ES-I3 (cell line): ENCODE results near the gene HS3ST4.

Experiments
- H3K36me3 ChIP-seq: 2 replicates; pipeline ENCODE4 v1.6.1; 2013; ENCODE audit warnings: mild to moderate bottlenecking, low read length, control low read depth, moderate library complexity; ENCODE audit not compliant: insufficient read depth
- H3K4me1 ChIP-seq: 2 replicates; pipeline ENCODE4 v1.6.1; 2013; ENCODE audit warnings: mild to moderate bottlenecking, control low read depth, low read length; ENCODE audit not compliant: insufficient read depth
- H3K9ac ChIP-seq: 2 replicates; pipeline ENCODE4 v1.6.1; 2013; ENCODE audit warnings: low read depth, mild to moderate bottlenecking, low read length, moderate library complexity
- H3K9me3 ChIP-seq: 2 replicates; pipeline ENCODE4 v1.6.1; 2013; ENCODE audit warnings: mild to moderate bottlenecking, low read length, moderate library complexity; ENCODE audit not compliant: control insufficient read depth, insufficient read depth

HS3ST4 gene

DNA sequence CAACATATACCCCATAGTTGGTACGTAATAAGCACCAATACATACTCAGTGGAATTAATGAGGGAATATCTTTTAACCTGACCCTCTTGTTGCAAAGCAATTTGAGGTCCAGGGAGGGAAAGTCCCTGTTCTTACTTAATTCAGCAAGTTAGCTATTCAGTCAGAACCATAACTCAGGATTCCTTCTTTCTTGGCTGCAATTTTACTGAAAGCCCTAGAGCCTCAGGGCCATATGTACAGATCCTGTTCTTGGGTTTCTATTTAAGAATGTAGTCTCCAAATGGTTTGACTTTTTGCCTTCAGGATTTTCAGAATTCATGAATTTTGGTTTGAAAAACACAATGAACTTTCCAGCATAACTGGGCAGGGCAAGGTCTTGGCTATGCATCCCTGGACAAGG is 436.5 kb downstream of the HS3ST4 start:
- 0 out of 2 replicates have a peak, but pooled peaks cover 3% of the 10 kb centered on the region for H3K4me1 ChIP-seq
- no peaks in the 10 kb centered on the region for H3K9me3 ChIP-seq
- H3K9ac ChIP-seq, result no peak overlapping the region
- H3K36me3 ChIP-seq, result no peaks in the 10 kb centered on the region

GRCh38 chr16:26129997-26130396 is 438.2 kb downstream of the HS3ST4 start:
- Histone ChIP-seq H3K9me3 (no peaks in the 10 kb centered on the region), H3K9ac (no peak overlapping the region), H3K36me3 (no peaks in the 10 kb centered on the region), H3K4me1 (peaks cover 12% of the 10 kb centered on the region; the same call in 1 of the 2 replicates)

- Histone ChIP-seq H3K36me3 (no peaks in the 10 kb centered on the region), H3K9ac (no peak overlapping the region), H3K9me3 (no peaks in the 10 kb centered on the region), H3K4me1 (peaks cover 12% of the 10 kb centered on the region; the same call in 1 of the 2 replicates)
These were observed 441.8 kb downstream of the HS3ST4 start for GRCh38 chr16:26133416-26134093.

- no peaks in the 10 kb centered on the region for H3K9me3 ChIP-seq
- H3K9ac ChIP-seq, result no peak overlapping the region
- no peaks in the 10 kb centered on the region for H3K36me3 ChIP-seq
- peaks cover 12% of the 10 kb centered on the region; the same call in 1 of the 2 replicates for H3K4me1 ChIP-seq
These were observed 442.8 kb downstream of the HS3ST4 start for GRCh38 chr16:26134588-26134987.

- Histone ChIP-seq H3K4me1 (peaks cover 16% of the 10 kb centered on the region; the same call in 1 of the 2 replicates), H3K9ac (no peak overlapping the region), H3K9me3 (no peaks in the 10 kb centered on the region), H3K36me3 (no peaks in the 10 kb centered on the region)
These were observed 446.2 kb downstream of the HS3ST4 start for GRCh38 chr16:26137956-26138355.

- Histone ChIP-seq H3K9ac (no peak overlapping the region), H3K36me3 (no peaks in the 10 kb centered on the region), H3K9me3 (no peaks in the 10 kb centered on the region), H3K4me1 (peaks cover 11% of the 10 kb centered on the region; the same call in 1 of the 2 replicates)
These were observed 447.3 kb downstream of the HS3ST4 start for GRCh38 chr16:26139091-26139490.

DNA sequence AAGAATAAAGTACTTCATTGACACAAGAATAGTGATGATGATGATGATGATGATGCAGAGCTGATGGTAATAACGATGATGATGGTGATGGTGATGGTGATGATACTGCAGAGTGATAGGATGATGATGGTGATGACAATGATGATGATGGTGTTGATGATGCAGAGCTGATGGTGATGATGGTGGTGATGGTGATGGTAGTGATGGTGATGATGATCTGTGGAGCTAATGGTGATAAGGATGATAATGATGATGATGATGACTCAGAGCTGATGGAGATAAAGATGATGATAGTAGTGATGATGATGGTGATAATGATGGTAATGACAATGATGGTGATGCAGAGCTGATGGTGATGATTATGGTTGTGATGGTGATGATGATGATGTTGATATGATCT is 448.1 kb downstream of the HS3ST4 start:
- Histone ChIP-seq H3K9ac (no peak overlapping the region), H3K36me3 (no peaks in the 10 kb centered on the region), H3K4me1 (peaks cover 6% of the 10 kb centered on the region; the same call in 1 of the 2 replicates), H3K9me3 (no peaks in the 10 kb centered on the region)

- no peak overlapping the region for H3K9ac ChIP-seq
- no peaks in the 10 kb centered on the region for H3K9me3 ChIP-seq
- H3K36me3 ChIP-seq, result no peaks in the 10 kb centered on the region
- H3K4me1 ChIP-seq, result no peaks in the 10 kb centered on the region; the same call in 1 of the 2 replicates
These were observed 457.8 kb downstream of the HS3ST4 start for GRCh38 chr16:26149364-26150190.

GRCh38 chr16:26155221-26155620 is 463.5 kb downstream of the HS3ST4 start:
- H3K4me1 ChIP-seq, result no peaks in the 10 kb centered on the region
- H3K9me3 ChIP-seq, result no peaks in the 10 kb centered on the region
- no peaks in the 10 kb centered on the region for H3K36me3 ChIP-seq
- no peak overlapping the region for H3K9ac ChIP-seq

DNA sequence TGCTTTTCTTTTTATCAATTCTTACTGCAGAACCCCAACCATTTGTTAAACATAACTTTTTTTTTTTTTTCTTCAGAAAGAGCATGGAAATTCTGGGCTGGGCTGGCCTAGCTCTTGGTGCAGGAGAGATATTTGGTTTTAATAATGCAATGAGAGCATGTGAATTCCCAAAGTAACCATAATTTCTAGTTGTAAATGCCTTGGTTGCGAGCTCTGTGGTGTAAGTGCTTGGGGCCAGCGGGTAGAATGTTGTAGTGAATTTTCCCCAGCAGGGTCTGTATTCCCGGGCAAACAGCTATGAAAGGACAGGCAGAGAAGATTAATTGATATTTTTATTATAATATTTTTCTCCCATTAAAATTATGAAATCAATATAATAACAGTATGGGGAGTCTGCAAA is 465.6 kb downstream of the HS3ST4 start:
- H3K4me1 ChIP-seq, result no peaks in the 10 kb centered on the region
- H3K9ac ChIP-seq, result no peak overlapping the region
- H3K9me3 ChIP-seq, result 0 out of 2 replicates have a peak, but pooled peaks cover 3% of the 10 kb centered on the region

DNA sequence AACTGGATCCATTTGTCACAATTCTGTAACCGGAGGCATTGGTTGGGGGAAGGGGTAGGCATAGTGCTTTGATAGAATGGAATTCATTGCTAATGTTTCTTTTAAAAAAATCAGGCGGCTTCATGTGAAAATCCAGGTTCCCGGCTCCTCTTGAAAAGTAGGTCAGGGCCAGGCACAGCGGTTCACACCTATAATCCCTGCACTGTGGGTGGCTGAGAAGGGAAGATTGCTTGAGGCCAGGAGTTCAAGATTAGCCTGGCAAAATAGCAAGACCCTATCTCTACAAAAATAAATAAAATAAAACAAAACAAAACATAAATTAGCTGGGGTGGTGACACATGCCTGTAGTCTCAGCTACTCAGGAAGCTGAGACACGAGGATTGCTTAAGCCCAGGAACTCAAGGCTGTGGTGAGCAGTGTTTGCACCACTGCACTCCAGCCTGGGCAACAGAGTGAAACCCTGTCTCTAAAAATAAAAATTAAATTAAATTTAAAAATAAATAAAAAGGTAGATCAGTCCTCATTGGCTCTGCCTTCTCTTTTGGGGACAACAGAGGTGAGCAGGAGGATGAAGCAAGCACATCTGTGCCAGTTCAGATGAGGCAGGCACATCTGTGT is 466.5 kb downstream of the HS3ST4 start:
- H3K9me3 ChIP-seq, result 0 out of 2 replicates have a peak, but pooled peaks cover 3% of the 10 kb centered on the region
- H3K9ac ChIP-seq, result no peak overlapping the region
- no peaks in the 10 kb centered on the region for H3K36me3 ChIP-seq
- no peaks in the 10 kb centered on the region for H3K4me1 ChIP-seq

More for the DNA sequence above, 465.6 kb downstream of the HS3ST4 start:
- H3K36me3 ChIP-seq, result no peaks in the 10 kb centered on the region

GRCh38 chr16:26161461-26162180 is 469.9 kb downstream of the HS3ST4 start:
- H3K9ac ChIP-seq, result no peak overlapping the region
- no peaks in the 10 kb centered on the region for H3K4me1 ChIP-seq
- 0 out of 2 replicates have a peak, but pooled peaks cover 3% of the 10 kb centered on the region for H3K9me3 ChIP-seq
- no peaks in the 10 kb centered on the region for H3K36me3 ChIP-seq

DNA sequence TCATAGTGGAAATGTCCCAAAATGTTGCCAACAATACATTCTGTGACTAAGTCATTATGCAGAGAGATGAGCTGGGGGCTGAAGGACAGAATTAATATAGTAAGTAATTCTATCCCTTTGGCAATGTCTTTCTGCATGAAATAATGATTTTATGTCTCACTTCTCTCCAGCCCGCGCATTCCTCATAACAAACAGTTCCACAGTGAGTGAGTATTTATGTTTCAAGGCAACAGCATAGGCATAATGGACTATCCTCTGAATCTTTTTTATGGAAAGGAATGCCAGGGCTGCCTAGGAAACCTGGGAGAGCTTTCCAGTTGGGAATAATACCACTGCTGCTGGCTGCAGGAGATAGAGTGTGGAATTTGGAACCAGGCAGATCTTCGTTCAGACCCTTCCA is 477.7 kb downstream of the HS3ST4 start:
- Histone ChIP-seq H3K4me1 (no peaks in the 10 kb centered on the region), H3K9ac (no peak overlapping the region), H3K36me3 (no peaks in the 10 kb centered on the region), H3K9me3 (no peaks in the 10 kb centered on the region)

- H3K9ac ChIP-seq, result no peak overlapping the region
- peaks cover 11% of the 10 kb centered on the region for H3K9me3 ChIP-seq
- H3K4me1 ChIP-seq, result peaks cover 32% of the 10 kb centered on the region
- no peaks in the 10 kb centered on the region for H3K36me3 ChIP-seq
These were observed 484.2 kb downstream of the HS3ST4 start for GRCh38 chr16:26175944-26176343.
